GM10266 (cell line): ENCODE results near the gene NPFFR1.
"Not testable (repeated sequence)": the region's sequence is repeated elsewhere in the genome, so short reads cannot be mapped to it uniquely, and the experiment has no call there.

Experiments
- DNase-seq: peaks from one replicate; pipeline ENCODE4 v3.0.0; 2012; ENCODE audit errors: extremely low spot score
- TF ChIP-seq, protein P1 (sequence below): IDR thresholded peaks from 2 replicates; pipeline ENCODE4 v1.5.1; 2012; ENCODE audit warnings: mild to moderate bottlenecking, low read depth; ENCODE audit not compliant: control insufficient read depth, insufficient read depth; ENCODE audit errors: missing control alignments

NPFFR1 gene

DNA sequence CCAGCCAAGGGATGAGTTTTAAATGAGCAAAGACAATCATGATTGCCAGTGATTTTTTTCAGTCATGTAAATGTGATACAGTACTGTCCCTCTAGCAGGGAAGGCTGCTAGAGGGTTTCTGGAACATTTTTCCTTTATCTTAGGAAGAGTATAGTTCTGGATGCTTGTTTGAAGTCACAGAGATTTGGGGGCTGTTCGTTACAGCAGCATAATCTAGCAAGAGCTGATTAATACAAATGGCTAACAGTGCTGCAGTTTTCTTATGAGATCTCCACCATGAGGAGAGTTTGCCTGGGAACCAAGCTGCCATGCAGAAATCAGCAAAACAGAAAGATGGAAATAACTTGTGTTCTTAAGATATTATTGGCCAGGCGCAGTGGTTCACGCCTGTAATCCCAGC lies 42.7 kb downstream of the NPFFR1 start:
- no peak for DNase-seq

DNA sequence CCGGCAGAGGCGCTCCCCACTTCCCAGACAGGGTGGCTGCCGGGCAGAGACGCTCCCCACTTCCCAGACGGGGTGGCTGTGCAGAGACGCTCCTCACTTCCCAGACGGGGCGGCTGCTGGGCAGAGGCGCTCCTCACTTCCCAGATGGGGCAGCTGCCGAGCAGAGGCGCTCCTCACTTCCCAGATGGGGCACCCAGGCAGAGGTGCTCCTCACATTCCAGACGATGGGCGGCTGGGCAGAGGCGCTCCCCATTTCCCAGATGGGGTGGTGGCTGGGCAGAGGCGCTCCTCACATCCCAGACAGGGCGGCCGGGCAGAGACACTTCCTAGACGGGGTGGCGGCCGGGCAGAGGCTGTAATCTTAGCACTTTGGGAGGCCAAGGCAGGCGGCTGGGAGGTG lies 43.8 kb downstream of the NPFFR1 start:
- DNase-seq = not testable (repeated sequence)

More for the DNA sequence above, 42.7 kb downstream of the NPFFR1 start:
- TF ChIP-seq, protein P1, sequence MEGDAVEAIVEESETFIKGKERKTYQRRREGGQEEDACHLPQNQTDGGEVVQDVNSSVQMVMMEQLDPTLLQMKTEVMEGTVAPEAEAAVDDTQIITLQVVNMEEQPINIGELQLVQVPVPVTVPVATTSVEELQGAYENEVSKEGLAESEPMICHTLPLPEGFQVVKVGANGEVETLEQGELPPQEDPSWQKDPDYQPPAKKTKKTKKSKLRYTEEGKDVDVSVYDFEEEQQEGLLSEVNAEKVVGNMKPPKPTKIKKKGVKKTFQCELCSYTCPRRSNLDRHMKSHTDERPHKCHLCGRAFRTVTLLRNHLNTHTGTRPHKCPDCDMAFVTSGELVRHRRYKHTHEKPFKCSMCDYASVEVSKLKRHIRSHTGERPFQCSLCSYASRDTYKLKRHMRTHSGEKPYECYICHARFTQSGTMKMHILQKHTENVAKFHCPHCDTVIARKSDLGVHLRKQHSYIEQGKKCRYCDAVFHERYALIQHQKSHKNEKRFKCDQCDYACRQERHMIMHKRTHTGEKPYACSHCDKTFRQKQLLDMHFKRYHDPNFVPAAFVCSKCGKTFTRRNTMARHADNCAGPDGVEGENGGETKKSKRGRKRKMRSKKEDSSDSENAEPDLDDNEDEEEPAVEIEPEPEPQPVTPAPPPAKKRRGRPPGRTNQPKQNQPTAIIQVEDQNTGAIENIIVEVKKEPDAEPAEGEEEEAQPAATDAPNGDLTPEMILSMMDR = no peak

DNA sequence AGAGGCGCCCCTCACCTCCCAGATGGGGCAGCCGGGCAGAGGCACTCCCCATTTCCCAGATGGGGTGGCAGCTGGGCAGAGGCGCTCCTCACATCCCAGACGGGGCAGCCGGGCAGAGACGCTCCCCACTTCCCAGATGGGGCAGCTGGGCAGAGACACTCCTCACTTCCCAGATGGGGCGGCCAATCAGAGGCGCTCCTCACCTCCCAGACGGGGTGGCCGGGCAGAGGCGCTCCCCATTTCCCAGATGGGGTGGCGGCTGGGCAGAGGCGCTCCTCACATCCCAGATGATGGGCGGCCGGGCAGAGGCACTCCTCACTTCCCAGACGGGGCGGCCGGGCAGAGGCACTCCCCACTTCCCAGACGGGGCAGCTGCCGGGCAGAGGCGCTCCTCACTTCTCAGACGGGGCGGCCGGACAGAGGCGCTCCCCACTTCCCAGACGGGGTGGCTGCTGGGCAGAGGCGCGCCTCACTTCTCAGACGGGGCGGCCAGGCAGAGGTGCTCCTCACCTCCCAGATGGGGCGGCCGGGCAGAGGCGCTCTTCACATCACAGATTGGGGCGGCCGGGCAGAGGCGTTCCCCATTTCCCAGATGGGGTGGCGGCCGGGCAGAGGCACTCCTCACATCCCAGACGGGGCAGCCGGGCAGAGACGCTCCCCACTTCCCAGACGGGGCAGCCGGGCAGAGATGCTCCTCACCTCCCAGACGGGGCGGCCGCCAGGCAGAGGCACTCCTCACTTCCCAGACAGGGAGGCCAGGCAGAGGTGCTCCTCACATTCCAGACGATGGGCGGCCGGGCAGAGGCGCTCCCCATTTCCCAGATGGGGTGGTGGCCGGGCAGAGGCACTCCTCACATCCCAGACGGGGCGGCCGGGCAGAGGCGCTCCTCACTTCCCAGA lies 44.5 kb downstream of the NPFFR1 start:
- DNase-seq = not testable (repeated sequence)

DNA sequence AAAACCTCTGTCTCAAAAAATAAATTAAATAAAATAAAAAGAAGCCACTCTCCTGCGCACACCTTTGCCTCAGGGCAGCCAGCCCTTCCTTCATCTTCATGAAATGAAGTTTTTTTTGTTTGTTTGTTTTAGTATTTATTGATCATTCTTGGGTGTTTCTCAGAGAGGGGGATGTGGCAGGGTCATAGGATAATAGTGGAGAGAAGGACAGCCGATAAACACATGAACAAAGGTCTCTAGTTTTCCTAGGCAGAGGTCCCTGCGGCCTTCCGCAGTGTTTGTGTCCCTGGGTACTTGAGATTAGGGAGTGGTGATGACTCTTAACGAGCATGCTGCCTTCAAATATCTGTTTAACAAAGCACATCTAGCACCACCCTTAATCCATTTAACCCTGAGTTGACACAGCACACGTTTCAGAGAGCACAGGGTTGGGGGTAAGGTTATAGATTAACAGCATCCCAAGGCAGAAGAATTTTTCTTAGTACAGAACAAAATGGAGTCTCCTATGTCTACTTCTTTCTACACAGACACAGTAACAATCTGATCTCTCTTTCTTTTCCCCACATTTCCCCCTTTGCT lies 45.8 kb downstream of the NPFFR1 start:
- DNase-seq = not testable (repeated sequence)

DNA sequence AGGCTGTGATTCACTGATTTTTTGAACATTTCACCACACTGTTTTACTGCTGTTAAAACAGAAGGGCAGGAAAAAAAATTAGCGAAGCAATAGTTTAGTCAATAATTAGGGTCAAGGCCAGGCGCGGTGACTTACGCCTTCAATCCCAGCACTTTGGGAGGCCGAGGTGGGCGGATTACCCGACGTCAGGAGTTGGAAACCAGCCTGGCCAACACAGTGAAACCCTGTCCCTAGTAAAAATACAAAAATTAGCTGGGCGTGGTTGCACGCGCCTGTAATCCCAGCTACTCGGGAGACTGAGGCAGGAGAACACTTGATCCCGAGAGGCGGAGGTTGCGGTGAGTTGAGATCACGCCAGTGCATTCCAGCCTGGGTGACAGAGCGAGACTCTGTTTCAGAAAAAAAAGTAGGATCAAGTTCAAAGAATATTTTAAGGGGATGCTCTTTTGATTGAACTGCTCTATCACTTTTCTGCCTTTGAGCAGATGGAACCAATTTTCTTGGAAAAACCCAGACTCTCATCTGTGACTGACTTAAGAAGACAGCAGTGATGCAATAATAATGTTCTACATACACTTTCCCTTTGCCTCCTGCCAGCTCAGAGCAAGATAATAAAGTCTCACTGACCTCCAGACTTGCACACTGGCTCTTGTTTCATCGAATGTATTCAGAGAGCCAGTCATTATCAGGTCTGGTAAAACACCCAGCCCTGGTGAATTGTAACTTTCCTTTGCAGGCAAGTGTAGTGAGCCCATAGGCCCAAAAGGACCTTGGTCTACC lies 48.9 kb downstream of the NPFFR1 start:
- TF ChIP-seq, protein P1 = no peak

DNA sequence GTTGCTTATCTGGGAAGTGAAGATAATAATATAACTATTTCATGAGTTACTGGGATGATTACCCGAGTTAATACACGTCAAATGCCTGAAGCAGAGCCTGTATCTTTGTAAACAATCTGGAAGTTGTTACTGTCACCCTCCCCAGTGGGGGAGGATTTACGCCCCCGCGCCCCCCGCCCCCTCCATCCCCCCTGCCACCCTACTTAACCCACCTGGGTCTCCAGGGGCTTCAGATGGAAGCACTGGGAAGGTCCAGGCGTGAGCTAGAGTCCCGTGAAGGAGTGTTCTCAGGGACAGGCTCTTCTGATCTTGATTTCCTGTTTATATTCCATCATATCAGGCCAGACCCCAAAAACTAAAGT lies 49.9 kb downstream of the NPFFR1 start:
- TF ChIP-seq, protein P1 = no peak
- no peak for DNase-seq

More for the DNA sequence above, 48.9 kb downstream of the NPFFR1 start:
- no peak for DNase-seq

DNA sequence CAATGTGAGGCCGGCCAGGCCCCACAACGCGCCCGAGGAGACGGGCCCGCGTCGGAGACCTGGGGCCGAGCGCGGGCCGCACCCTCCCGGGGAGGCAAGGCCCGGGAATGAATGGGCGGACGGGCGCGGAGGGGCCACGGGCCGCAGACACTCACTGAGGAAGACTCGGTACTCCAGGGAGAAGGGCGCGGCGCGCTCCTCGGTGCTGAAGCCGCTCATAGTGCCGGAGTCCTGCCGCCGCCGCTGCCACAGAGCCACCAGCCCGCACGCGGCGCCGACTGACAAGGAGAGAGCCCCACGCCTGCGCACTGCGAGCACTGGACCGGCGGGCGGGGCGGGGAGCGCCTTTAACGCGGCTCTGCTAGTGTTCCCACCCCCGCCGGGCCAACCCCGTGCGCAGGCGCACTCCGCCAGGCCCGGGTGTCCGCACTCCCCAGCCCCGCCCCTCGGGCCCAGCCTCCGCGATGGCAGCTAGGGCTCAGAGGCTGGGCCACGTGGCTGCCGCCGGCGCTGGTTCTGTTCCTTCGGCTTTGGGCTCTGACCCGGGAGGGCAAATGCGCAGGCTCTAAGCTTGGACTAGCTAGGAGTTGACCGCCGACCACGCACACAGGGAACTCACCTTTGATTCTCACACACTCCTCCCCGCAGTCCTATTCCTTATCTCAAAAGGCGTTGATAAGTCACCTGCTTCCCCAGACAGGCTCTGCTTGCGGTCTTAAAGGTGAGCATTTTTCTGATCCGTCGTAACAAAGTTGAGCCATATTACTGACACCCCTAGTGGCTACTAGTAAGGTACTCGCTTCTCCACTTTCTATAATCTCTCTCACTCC lies 50.5 kb downstream of the NPFFR1 start, which contains the start of gene PPA1:
Gene PPA1 (minus strand): TSS at position 321 of the 830 bp plus-strand sequence. CDS start 102 bp downstream, at position 219.
- TF ChIP-seq, protein P1 = peak; percentile 6
- DNase-seq = peak; percentile 100

DNA sequence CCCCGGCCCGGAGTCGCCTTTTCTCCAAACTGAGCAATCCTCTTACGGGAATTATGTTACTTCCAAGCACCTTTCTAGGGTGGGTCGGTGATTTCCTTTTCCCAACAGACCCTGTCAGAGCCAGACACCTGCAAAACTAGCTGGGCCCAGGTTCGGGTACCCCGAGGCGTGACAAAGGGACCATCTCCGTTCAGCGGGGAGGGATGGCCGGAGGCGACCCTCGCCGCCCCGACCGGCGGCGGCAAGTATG lies 51.0 kb downstream of the NPFFR1 start:
- TF ChIP-seq, protein P1 = no peak
- DNase-seq = no peak
